Natural killer cell (primary cell): ENCODE measurements around the gene SPACA6. TPM values are rescaled to one million over a fixed set of nuclear protein-coding genes. Genes with fewer than 3 reads are reported as not detected.

Source experiments
- ATAC-seq, 3 donors: fragments of 150-1000 bp in 2 of 3; fragments of 200-7000 bp in 1 of 3; cut with Tn5 transposase; 1 replicate in 1 of 3; 2 replicates in 2 of 3; pipeline ENCODE4 v1.10.0; 2021; ENCODE audit warnings: mild to moderate bottlenecking in 2 of 3, moderate library complexity in 2 of 3
- DNase-seq, 2 donors: peaks; one replicate each; pipeline versions ENCODE4 v3.0.0 to v3.0.0-alpha.2; 2013 to 2021; ENCODE audit warnings: mixed read lengths in 1 of 2
- H3K27ac ChIP-seq: one replicate; pipeline ENCODE4 v1.5.1; 2013; ENCODE audit warnings: mild to moderate bottlenecking, low read length
- H3K27me3 ChIP-seq: one replicate; pipeline ENCODE4 v1.6.1; 2013; ENCODE audit warnings: low read length; ENCODE audit not compliant: control insufficient read depth, insufficient read depth
- H3K36me3 ChIP-seq: one replicate; pipeline ENCODE4 v1.6.1; 2013; ENCODE audit warnings: low read length; ENCODE audit not compliant: control insufficient read depth, insufficient read depth
- H3K4me1 ChIP-seq: one replicate; pipeline ENCODE4 v1.6.1; 2013; ENCODE audit warnings: low read length; ENCODE audit not compliant: control insufficient read depth, insufficient read depth
- H3K4me3 ChIP-seq: one replicate; pipeline ENCODE4 v1.5.1; 2013; ENCODE audit warnings: low read length
- H3K9me3 ChIP-seq: one replicate; pipeline ENCODE4 v1.6.1; 2013; ENCODE audit warnings: low read length; ENCODE audit not compliant: control insufficient read depth, insufficient read depth
- H3K27ac Mint-ChIP-seq, 2 donors: one replicate each; pipeline ENCODE4 v1.8.0; 2022; ENCODE audit warnings: mild to moderate bottlenecking in 2 of 2, mixed read lengths in 2 of 2, moderate library complexity in 1 of 2
- H3K27me3 Mint-ChIP-seq, 2 donors: one replicate each; pipeline ENCODE4 v1.8.0; 2022; ENCODE audit warnings: low read depth in 2 of 2, mixed read lengths in 2 of 2
- H3K36me3 Mint-ChIP-seq: one replicate; pipeline ENCODE4 v1.8.0; 2022; ENCODE audit warnings: mixed read lengths
- H3K4me1 Mint-ChIP-seq, 2 donors: one replicate each; pipeline ENCODE4 v1.8.0; 2022; ENCODE audit warnings: mixed read lengths in 2 of 2
- H3K4me3 Mint-ChIP-seq: one replicate; pipeline ENCODE4 v1.8.0; 2022; ENCODE audit warnings: mild to moderate bottlenecking, moderate library complexity, mixed read lengths
- H3K9me3 Mint-ChIP-seq, 2 donors: one replicate each; pipeline ENCODE4 v1.8.0; 2022; ENCODE audit warnings: mixed read lengths in 2 of 2
- CTCF ChIP-seq: fragments of 200-600 bp; IDR thresholded peaks from one replicate; pipeline ENCODE4 v1.8.0; 2022; ENCODE audit warnings: antibody characterized with exemption
- WGBS: methylation state at CpG from one replicate; pipeline ENCODE4 v1.1.7; 2013; ENCODE audit warnings: missing lambda C conversion rate; ENCODE audit not compliant: insufficient coverage; 5-methylcytosine and 5-hydroxymethylcytosine counted together
- intact Hi-C: fragments of 100-400 bp; cut with micrococcal nuclease; formaldehyde crosslinking; loops from one replicate; pipeline ENCODE4 v1.14.2; 2022
- total RNA-seq, 4 donors: library from RNA; stranded (reverse); fragments of 120-200 nt in 1 of 4; gene quantifications; one replicate each; pipeline versions ENCODE4 v1.2.3 to v1.2.4, GENCODE V29; 2013 to 2022

The SPACA6 gene
- total RNA-seq, 3 donors from 2014 or later (not counting 1 experiment from before 2014, with no cell fraction given): 2.2 to 9.4 (median 3.7) TPM

- ATAC-seq: no peak
- H3K4me3 Mint-ChIP-seq: no peak overlapping the region
- no peaks in the 10 kb centered on the region for H3K36me3 Mint-ChIP-seq
These were observed 18.6 kb downstream of the SPACA6 start for GRCh38 chr19:51711702-51712101.

GRCh38 chr19:51712461-51713081, 19.4 kb downstream of the SPACA6 start:
- DNase-seq (peak in 1 of 2 donors; percentile 27), ATAC-seq (no peak)
- H3K27ac Mint-ChIP-seq: no peak overlapping the region
- no peaks in the 10 kb centered on the region for H3K4me1 ChIP-seq
- WGBS: 72% methylated on average over 7 of the region's 9 CpGs
- H3K36me3 ChIP-seq: no peaks in the 10 kb centered on the region
- H3K4me3 ChIP-seq: no peak overlapping the region
- H3K27me3 ChIP-seq: no peaks in the 10 kb centered on the region
- H3K9me3 Mint-ChIP-seq: peaks cover 0 to 6% of the 10 kb centered on the region in 2 donors
- H3K9me3 ChIP-seq: no peaks in the 10 kb centered on the region
- no peaks in the 10 kb centered on the region for H3K4me1 Mint-ChIP-seq
- no peak for TF ChIP-seq CTCF
- H3K4me3 Mint-ChIP-seq: no peak overlapping the region
- peaks cover 12 to 29% of the 10 kb centered on the region in 2 donors for H3K27me3 Mint-ChIP-seq
- H3K27ac ChIP-seq: no peak overlapping the region
- intact Hi-C loops: no loop called here
- no peaks in the 10 kb centered on the region for H3K36me3 Mint-ChIP-seq

More at GRCh38 chr19:51711702-51712101, 18.6 kb downstream of the SPACA6 start:
- no peak for TF ChIP-seq CTCF
- Histone ChIP-seq H3K4me3 (no peak overlapping the region), H3K9me3 (no peaks in the 10 kb centered on the region), H3K27ac (no peak overlapping the region), H3K27me3 (no peaks in the 10 kb centered on the region), H3K4me1 (no peaks in the 10 kb centered on the region), H3K36me3 (no peaks in the 10 kb centered on the region)
- Mint-ChIP-seq H3K27me3 (peaks cover 12 to 29% of the 10 kb centered on the region in 2 donors), H3K9me3 (peaks cover 0 to 6% of the 10 kb centered on the region in 2 donors), H3K4me1 (peaks cover under 1% of the 10 kb centered on the region in 2 donors), H3K27ac (no peak overlapping the region)
- WGBS: 63% methylated on average over 1 of the region's 1 CpG
- no peak for DNase-seq
- intact Hi-C loops: no loop called here

DNA sequence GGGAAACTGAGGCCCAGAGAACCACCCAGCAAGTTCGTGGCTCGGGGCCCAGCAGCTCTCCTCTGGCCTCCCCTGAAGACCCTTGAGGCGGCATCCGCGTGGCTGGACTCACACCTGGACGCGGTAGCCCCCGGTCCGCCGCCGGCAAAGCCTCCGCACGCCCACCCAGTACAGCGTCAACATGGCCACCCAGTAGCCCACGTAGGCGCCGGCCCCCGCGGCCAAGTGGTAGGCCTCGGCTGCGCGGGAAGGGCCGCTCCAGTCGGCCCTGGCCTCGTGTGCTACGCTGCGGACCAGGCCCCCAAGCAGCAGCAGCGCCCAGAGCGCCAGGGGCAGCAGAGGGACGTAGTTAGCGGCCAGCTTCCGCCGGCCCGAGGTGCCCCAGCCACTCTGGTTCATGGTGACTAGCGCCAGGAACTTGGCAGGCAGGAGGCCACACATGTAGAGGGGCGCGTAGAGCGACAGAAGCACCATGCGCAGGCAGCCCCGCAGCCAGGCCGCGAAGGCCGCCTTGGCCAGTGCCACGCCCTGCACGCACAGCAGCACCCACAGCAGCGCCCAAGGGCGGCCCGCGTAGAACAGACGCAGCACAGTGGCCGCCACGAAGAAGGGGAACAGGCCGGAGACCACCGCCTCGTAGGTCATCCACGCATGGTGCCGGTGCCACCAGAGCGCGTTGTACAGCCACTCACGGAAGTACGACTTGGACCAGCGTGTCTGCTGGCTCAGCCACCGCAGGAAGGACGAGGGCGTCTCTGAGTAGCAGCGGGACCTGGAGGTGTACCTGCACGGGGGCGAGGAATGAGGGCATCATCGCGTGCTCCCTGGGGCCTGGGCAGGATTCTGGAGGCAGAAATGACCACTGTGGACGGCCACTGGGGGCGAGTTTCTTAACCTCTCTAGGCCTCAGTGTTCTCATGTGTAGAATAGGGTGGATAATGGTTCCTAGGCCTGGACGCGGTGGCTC, 20.5 kb downstream of the SPACA6 start:
- Histone ChIP-seq H3K4me1 (no peaks in the 10 kb centered on the region), H3K36me3 (no peaks in the 10 kb centered on the region), H3K27ac (no peak overlapping the region), H3K27me3 (no peaks in the 10 kb centered on the region), H3K4me3 (no peak overlapping the region), H3K9me3 (no peaks in the 10 kb centered on the region)
- no peak for ATAC-seq
- no peak overlapping the region for H3K4me3 Mint-ChIP-seq
- 95% methylated on average over 72 of the region's 74 CpGs for WGBS
- H3K36me3 Mint-ChIP-seq: no peaks in the 10 kb centered on the region
- H3K9me3 Mint-ChIP-seq: peaks cover 0 to 6% of the 10 kb centered on the region in 2 donors
- no peak overlapping the region for H3K27ac Mint-ChIP-seq
- H3K4me1 Mint-ChIP-seq: peaks cover 0 to under 1% of the 10 kb centered on the region in 2 donors
- intact Hi-C loops: no loop called here
- peaks cover 16 to 33% of the 10 kb centered on the region in 2 donors for H3K27me3 Mint-ChIP-seq
- no peak for TF ChIP-seq CTCF
- DNase-seq: no peak
